RPMI7951 (cell line): Measurements from ENCODE around the gene AP3S1. TPM values are rescaled to one million over a fixed set of nuclear protein-coding genes. Genes with fewer than 3 reads are reported as not detected.
"Not testable (repeated sequence)": the region's sequence is repeated elsewhere in the genome, so short reads cannot be mapped to it uniquely, and the experiment has no call there.

ENCODE experiments used
- DNase-seq: peaks from one replicate; pipeline ENCODE4 v3.0.0-alpha.2; 2012; ENCODE audit warnings: low read depth
- total RNA-seq: library from RNA; depleted of rRNA; stranded (reverse); fragments of >200 nt; shearing (Covaris generic); gene quantifications from 2 replicates; pipeline ENCODE4 v1.2.3, GENCODE V29; 2014

AP3S1 gene
- total RNA-seq, 1 experiment from 2014 or later, result 135 TPM

GRCh38 chr5:115872447-115872846, 30.7 kb downstream of the AP3S1 start:
- DNase-seq, result no peak

GRCh38 chr5:115873392-115873791, 31.7 kb downstream of the AP3S1 start:
- peak; percentile 23 for DNase-seq

- peak; percentile 8 for DNase-seq
These were observed 33.7 kb downstream of the AP3S1 start for GRCh38 chr5:115875447-115875846.

GRCh38 chr5:115877342-115877741, 35.6 kb downstream of the AP3S1 start:
- not testable (repeated sequence) for DNase-seq

GRCh38 chr5:115882434-115882833, 40.7 kb downstream of the AP3S1 start:
- DNase-seq, result not testable (repeated sequence)

GRCh38 chr5:115884704-115885103, 43.0 kb downstream of the AP3S1 start:
- DNase-seq, result no peak

- not testable (repeated sequence) for DNase-seq
These were observed 43.5 kb downstream of the AP3S1 start for GRCh38 chr5:115885208-115885607.

GRCh38 chr5:115888027-115888426, 46.3 kb downstream of the AP3S1 start:
- DNase-seq, result peak; percentile 13

GRCh38 chr5:115892021-115892420, 50.3 kb downstream of the AP3S1 start:
- DNase-seq, result no peak

- DNase-seq, result no peak
These were observed 52.6 kb downstream of the AP3S1 start for GRCh38 chr5:115894342-115894741.

GRCh38 chr5:115895821-115896220, 54.1 kb downstream of the AP3S1 start:
- no peak for DNase-seq

GRCh38 chr5:115898656-115899055, 56.9 kb downstream of the AP3S1 start:
- DNase-seq, result peak; percentile 8

GRCh38 chr5:115907177-115907576, 65.4 kb downstream of the AP3S1 start:
- DNase-seq, result no peak

- not testable (repeated sequence) for DNase-seq
These were observed 72.1 kb downstream of the AP3S1 start for GRCh38 chr5:115913623-115914400.

GRCh38 chr5:115920171-115920725, 78.5 kb downstream of the AP3S1 start:
- DNase-seq, result no peak

- not testable (repeated sequence) for DNase-seq
These were observed 87.1 kb downstream of the AP3S1 start for GRCh38 chr5:115928578-115929407.

GRCh38 chr5:115930171-115930570, 88.4 kb downstream of the AP3S1 start:
- not testable (repeated sequence) for DNase-seq

- no peak for DNase-seq
These were observed 89.0 kb downstream of the AP3S1 start for GRCh38 chr5:115930630-115931337.

GRCh38 chr5:115932991-115933390, 91.3 kb downstream of the AP3S1 start:
- no peak for DNase-seq

GRCh38 chr5:115934388-115934974, 92.7 kb downstream of the AP3S1 start:
- no peak for DNase-seq

GRCh38 chr5:115936031-115936430, 94.3 kb downstream of the AP3S1 start:
- no peak for DNase-seq
